GM19193 (cell line): ENCODE measurements around the gene GLCCI1.

Source experiments
- POLR2A ChIP-seq: IDR thresholded peaks from 4 replicates; pipeline ENCODE4 v1.6.1; 2011; ENCODE audit not compliant: insufficient read depth, insufficient read length; ENCODE audit errors: extremely low read depth

GLCCI1 gene

DNA sequence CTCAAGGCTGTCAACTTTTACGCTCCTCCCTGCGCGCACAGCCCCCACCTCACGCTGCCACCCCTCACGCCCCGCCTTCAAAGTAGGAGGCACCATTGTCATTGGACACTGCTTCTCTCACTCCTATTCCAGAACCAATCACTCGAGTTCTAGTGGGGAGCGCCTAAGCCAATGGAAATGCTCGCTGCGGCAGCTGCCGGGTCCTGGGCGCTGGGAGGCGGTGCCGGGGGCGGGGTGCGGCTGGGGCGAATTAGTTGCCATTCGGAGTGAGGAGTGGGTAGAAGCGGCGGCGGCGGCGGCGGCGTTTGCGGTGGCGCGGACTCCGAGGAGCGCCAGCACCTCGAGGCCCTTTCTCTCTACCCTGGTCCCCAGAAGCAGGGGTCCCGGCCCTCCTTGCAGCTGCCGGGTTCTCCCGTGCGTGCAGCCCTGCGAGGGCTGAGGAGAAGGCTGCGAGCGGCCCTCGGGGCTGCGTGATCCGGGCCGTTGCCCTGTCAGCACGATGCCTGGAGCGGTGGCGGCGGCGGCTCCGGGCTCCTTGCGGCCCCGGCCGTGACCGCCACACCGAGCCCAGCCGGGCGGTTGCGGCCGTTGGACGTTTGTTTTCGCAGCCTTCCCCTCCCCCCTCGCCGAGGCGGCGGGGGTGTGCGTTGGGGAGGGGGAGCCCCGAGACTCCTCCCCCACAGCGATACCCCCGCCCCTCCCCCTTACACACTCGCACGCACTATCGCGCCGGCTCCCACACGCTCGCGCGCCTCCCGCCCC lies at the start of gene GLCCI1:
Gene GLCCI1, plus strand, starts transcription at position 253 of the 762 bp plus-strand sequence. CDS start 555 bp downstream, outside the sequence.
- peak; percentile 71 for TF ChIP-seq POLR2A

DNA sequence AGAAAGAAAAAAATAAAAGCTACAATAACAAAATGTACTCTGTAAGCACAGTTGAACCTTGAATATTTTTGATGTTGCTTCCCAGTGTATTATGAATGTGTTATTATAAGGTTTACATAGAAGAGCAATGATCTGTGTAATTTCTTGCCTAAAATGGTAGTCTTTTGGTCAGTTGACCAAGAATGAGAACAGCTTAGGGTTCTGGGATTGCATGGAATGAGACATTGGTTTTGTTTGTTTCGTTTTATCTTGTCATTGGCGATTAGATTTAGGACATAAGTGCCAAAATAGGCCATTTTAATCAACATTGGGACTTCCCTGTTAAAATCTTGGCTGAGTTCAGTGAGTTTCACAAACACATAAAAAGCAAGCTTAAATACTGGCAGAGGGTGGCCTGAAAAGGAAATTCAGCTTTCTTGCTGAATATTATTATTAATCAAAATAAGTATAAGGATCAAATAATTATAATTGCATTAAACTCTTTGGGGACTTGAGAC lies 49.1 kb upstream of the GLCCI1 start:
- no peak for TF ChIP-seq POLR2A

DNA sequence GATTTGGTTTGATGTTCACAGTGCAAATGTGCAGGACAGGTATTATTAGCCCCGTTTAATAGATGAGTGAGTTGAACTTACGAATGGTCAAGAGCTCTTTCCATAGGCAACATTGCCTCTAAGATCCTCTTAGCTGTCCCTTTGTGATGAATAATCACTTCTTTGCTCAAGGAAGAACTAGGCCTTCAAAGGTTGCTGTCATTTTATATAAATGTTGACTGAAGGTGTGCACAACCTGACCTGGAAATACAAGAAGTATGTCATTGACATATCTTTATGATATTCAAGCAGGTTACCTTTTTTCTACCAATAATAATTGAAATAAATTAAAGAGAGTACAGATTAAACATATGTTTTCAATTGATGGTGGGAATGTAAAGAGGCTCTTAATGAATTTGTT lies 48.5 kb upstream of the GLCCI1 start:
- TF ChIP-seq POLR2A: no peak

DNA sequence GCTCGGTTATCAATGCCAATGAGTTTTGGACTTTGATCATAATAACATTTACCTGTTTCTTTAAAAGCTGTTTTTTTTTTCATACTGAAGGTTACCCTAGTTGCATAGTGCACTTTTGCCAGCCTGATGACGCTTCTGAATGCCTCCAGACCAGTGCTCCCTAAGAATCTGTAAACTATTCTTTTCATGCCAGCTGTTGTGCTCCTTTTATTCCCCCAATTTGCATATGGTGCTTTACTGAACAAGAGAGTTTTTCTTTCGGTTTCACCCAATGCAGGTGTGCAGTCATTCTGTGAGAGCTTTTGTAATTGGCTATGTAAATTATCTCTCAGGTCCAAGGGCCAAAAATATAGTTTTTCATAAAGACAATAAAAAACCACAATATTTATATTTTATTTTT lies 48.1 kb upstream of the GLCCI1 start:
- TF ChIP-seq POLR2A: no peak

DNA sequence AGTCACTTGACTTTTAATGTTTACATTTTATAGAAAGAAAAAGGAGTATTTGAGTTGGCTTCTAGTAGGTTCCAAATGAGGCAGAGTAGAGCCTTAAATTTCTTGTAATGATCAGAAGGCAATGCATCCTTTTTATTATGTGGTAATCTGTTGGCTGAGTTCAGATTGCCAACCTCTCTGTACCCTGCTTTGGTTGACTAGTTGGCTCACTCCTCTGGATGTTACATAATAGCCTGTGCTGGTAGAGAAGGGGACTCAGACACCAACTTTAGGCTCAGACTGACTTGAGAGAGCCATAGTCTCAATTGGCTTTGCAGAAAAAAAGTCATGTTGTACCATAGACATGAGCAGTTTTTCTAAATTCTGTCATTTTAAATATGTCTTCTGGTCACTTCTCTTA lies 46.8 kb upstream of the GLCCI1 start:
- no peak for TF ChIP-seq POLR2A

DNA sequence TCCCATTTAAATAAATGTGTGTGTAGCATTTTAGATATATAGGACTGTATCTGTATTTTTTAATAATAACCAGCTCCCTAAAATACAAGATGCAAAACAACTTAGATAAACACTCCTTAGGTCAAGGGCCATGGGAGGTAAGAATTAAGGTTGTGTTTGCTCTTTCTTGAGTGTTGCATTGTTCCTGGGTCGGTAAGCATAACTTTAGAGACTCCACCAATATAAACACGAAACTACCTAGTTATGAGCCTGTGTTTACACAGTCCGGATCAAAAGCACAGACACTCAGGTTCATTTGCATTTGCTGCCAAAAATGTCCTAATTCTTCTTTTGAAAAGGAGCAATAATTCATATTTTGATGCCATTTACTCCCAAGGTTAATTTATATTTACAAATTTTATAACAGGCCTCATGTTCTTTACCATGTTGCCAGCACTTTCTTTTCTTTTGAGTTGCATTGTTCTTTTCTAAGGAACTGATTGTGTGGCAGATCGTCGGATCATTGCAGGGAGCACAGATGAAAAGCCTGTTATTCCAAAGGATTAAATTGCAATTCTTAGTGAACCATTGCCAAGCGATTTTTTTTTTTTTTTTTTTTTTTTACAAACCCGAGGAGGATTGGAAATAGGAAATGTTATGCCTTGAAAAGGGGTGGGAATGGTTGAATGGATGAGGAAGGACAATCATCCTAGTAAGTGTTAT lies 45.8 kb upstream of the GLCCI1 start:
- TF ChIP-seq POLR2A: no peak

DNA sequence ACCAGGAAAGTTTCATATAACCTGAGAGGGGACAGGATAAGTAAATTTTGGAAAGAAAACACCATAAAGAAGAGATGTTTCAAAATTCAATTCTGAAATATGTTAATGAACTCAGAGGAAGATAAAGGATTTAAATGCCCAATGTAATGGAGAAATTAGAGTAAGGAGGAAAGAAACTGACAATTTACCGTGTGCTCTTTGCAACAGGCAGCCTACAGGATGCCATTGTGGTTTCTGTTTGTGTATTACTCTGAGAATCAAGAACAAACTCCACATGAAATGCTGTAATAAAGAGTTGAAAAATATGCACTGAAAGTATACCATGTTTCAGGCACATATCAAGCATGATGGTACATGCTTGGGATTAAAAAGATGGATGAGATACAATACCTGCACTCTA lies 44.8 kb upstream of the GLCCI1 start:
- TF ChIP-seq POLR2A: no peak

DNA sequence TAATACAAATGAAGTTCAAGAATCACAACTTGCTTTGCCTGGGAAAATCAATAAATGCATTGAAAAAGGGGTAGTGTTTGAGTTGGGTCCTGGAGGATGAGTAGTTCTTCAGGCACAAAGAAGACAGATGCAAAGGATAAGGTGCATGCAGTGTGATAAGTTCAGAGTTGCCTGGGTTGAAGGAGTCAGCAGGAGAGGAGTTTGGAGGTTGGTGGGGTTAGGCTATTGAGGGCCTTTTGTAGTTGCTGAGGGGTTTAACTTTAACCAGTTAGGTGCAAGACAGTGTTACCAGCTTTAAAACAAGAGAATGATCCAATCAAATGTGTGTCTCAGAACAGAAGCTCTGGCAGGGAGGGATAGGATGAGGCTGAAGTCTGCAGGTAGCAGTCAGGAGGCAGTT lies 44.3 kb upstream of the GLCCI1 start:
- TF ChIP-seq POLR2A: no peak

DNA sequence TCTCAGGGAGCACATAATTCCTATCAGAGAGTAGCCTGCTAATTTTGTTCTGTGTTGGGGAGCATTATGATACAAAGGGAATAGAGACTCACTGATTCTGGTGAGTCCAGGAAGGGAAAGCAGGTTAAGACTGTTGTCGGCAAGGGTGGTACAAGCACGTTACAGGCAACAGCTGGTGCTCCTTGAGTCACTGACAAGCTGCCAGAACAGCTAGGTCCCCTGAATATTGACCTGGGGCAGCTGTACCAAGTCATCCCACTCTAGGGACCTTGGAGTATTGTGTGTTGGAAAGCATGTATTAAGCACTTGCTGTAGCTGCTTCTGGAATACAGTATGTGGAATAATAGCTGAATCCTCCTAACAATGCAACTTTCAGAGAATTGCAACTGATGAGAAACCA lies 37.0 kb upstream of the GLCCI1 start:
- no peak for TF ChIP-seq POLR2A

DNA sequence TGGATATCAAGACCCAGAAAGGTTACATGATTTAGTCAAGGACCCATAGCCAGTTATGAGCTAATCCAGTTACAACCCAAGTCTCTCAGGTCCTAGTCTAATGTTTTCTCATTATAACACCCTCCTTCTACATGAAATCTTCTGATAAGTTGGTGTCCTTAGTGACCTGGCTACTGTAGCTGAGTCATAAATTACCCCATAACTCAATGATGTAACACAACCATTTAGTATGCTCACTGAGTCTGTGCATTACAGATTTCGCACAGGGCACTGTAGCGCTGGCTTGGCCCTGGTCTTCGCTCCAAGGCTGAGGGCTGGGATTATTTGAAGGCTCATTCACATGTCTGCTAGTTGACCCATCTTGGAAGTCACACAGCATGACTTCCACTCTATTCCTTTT lies 36.0 kb upstream of the GLCCI1 start:
- TF ChIP-seq POLR2A: no peak

DNA sequence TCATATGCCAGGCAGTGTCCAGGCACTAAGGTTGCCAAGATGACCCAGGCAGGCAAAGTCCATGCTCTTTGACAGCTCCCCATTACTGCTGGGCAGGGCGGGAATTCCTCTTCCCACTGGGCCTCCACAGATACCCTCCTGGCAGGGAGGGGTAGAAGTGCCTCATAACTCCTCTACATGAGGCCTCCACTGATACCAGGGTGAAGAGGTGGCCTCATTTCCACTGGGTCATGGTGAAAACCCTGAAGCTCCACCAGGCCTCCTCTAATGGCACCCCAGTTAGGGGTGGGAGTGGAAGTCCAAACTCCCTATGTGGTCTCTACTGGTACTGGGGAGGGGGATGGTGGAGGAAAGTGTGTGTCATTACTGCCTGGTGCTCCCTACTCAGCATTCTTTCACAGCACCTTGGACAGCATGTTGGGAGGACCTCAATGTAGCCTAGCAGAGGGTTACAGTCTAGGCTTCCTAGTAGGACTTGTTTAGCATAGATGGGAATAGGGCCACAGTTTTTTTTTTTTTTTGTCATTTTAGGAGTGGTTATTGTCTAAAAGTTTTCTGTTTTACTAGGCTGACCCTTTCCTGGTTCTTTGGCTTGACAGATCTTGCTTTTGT lies 34.6 kb upstream of the GLCCI1 start:
- no peak for TF ChIP-seq POLR2A

DNA sequence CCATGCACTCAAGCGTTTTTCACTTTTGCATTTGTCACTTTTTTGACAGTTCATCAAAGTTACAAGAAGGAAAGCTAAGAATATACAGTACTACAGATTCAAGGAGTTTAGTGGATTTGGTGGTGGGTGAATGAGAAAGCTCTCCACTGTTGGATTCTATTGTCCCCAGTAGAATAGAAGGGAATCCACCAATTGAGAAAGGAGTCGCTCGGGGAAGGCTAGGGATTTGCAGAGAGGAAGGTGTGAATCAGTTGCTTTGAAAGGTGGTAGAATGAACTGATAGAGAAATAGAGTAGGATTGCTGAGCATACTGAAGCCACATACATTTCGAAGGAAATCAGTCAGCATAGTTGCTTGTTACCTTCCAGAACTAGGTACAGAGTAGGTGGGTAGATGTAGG lies 33.7 kb upstream of the GLCCI1 start:
- no peak for TF ChIP-seq POLR2A

DNA sequence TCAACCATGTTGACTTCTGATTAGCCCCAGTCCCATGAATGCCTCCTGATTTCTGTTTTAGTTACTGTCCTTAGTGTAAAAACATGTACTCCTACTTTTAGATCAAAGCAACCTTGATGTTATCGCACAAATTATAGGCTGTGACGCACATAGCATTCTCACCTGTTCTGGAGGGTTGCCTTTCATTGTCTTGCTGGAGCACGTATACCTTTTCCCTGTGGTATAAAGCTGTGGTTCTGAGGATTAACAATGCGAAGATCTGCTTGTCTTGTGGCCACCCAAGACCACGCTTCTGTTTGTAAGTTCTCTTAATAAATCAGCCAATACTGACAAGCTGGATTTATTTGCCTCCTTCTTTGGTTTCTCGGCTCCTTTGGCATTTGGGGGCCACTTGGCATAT lies 30.1 kb upstream of the GLCCI1 start:
- no peak for TF ChIP-seq POLR2A

DNA sequence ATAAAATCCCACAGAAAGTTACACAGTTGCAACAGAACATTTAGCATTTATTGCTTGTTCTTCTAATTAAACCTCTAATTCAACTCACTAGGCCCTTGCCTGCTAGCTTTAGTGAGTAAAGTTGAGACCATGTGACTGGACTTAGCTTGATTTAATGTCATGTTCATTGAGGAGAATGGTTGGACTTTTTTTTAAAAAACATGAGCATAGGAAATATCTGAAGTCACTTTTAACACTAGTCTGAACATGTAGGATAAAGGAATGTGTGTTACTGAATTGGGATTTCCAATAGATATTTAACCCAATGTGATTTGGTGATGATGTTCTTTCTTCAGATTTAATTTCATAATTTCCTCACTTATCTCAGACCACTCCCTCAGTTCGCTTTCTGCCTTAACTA lies 24.6 kb upstream of the GLCCI1 start:
- no peak for TF ChIP-seq POLR2A

DNA sequence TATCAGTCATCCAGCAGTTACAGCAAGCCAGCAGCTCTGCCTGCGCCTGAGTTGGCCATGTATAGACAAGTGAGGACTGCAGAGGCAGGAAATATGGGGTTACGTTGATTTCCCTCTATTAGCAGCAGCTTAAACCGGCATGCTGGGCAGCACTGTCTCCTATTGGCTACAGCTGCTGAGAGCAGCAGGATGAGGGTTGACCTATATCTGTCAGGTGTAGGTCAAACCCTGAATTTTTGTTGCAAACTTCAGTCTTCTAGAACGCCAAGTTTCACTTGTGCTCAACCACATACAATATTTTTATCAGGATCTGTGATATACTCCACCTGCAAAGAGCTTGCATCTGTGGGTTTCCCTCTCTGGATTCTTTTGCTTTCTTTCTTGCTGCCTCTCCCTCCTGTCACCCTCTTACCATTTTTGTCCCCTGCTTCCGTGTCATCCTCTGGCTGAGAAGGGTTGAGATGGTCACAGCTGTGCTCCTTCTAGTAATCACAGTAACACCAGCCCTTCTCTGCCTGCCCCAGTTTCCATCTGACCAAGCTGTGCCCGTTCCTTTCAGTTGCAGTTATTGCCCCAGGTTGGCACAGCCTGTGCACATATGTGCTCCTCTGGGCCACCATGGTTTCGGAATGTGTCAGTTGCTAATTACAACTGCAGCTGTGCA lies 23.8 kb upstream of the GLCCI1 start:
- TF ChIP-seq POLR2A: peak; percentile 53
